ENCODE measurements around the gene ITGB3.

DNA sequence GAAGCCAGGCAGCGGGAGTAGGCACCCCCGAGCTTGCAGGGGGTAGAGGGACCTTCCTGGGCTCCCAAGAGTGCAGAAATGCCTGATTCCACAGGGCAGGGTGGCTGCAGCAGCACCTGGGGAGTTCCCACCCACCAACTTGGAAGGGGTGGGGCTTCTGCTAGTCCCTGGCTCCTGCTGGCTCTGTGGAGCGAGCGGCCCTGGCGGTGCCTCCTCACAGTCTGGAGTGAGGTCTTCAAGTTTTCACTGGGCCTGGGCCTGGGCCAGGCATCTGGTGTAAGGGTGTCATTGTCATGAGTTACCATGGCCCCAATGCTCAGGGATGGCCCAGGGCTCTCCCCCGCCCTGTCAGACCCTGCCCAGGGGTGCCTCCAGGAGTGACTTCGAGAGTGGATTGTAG is 15.8 kb upstream of the ITGB3 start:
- TF ChIP-seq POLR2AphosphoS5 (IDR thresholded peaks at IDR 0.05; ENCODE audit: low read depth, low read length) (no peak), POLR2A (IDR thresholded peaks at IDR 0.05; ENCODE audit: low read depth, low read length) (no peak), TAF1 (IDR thresholded peaks at IDR 0.05; ENCODE audit: borderline replicate concordance, low read depth, low read length) (no peak)

Data from GM12892 (cell line).